ENCODE results near the gene TBCC.
"Not testable (repeated sequence)": the region's sequence is repeated elsewhere in the genome, so short reads cannot be mapped to it uniquely, and the experiment has no call there.

TBCC gene

GRCh38 chr6:42782689-42783176 is 36.8 kb upstream of the TBCC start:
- Histone ChIP-seq H3K9me3 (ENCODE audit: insufficient read depth, low read depth, low read length) (no peaks in the 10 kb centered on the region), H3K27me3 (ENCODE audit: insufficient read depth, low read length) (no peaks in the 10 kb centered on the region), H3K4me3 (ENCODE audit: low read length) (peak overlapping the region; percentile 87), H3K9ac (ENCODE audit: low read depth, low read length) (peak overlapping the region; percentile 99), H3K4me1 (ENCODE audit: insufficient read depth, low read length) (peaks cover 21% of the 10 kb centered on the region; the same call in 1 of the 2 replicates), H3K27ac (ENCODE audit: low read length) (peak overlapping the region; percentile 98), H3K36me3 (ENCODE audit: insufficient read depth, low read depth, low read length) (0 out of 2 replicates have a peak, but pooled peaks cover 4% of the 10 kb centered on the region)

- Histone ChIP-seq H3K27ac (ENCODE audit: low read length) (peak within 1 kb of the TSS; percentile 98), H3K4me1 (ENCODE audit: insufficient read depth, low read length) (peaks cover 20% of the 10 kb centered on the region; the same call in 1 of the 2 replicates), H3K27me3 (ENCODE audit: insufficient read depth, low read length) (no peaks in the 10 kb centered on the region), H3K4me3 (ENCODE audit: low read length) (peak within 1 kb of the TSS; percentile 87), H3K36me3 (ENCODE audit: insufficient read depth, low read depth, low read length) (no peaks in the 10 kb centered on the region), H3K9me3 (ENCODE audit: insufficient read depth, low read depth, low read length) (no peaks in the 10 kb centered on the region), H3K9ac (ENCODE audit: low read depth, low read length) (peak within 1 kb of the TSS; percentile 99)
Observed at GRCh38 chr6:42781796-42782688, 36.1 kb upstream of the TBCC start, which contains the start of gene BICRAL. TSS of gene BICRAL (plus strand) at chr6:42782052. CDS start at chr6:42822023, 39,971 bp downstream.

- Histone ChIP-seq H3K27me3 (ENCODE audit: insufficient read depth, low read length) (no peaks in the 10 kb centered on the region), H3K4me3 (ENCODE audit: low read length) (peak overlapping the region; percentile 87; the same call in 1 of the 2 replicates), H3K27ac (ENCODE audit: low read length) (no peak overlapping the region), H3K9ac (ENCODE audit: low read depth, low read length) (peak overlapping the region; percentile 99; the same call in 1 of the 2 replicates), H3K36me3 (ENCODE audit: insufficient read depth, low read depth, low read length) (no peaks in the 10 kb centered on the region), H3K9me3 (ENCODE audit: insufficient read depth, low read depth, low read length) (no peaks in the 10 kb centered on the region), H3K4me1 (ENCODE audit: insufficient read depth, low read length) (peaks cover 15% of the 10 kb centered on the region; the same call in 1 of the 2 replicates)
Observed at GRCh38 chr6:42781546-42781795, 35.6 kb upstream of the TBCC start.

GRCh38 chr6:42779521-42779920 is 33.6 kb upstream of the TBCC start:
- Histone ChIP-seq H3K4me3 (ENCODE audit: low read length) (no peak overlapping the region), H3K9ac (ENCODE audit: low read depth, low read length) (no peak overlapping the region), H3K9me3 (ENCODE audit: insufficient read depth, low read depth, low read length) (no peaks in the 10 kb centered on the region), H3K4me1 (ENCODE audit: insufficient read depth, low read length) (peaks cover 3% of the 10 kb centered on the region; the same call in 1 of the 2 replicates), H3K36me3 (ENCODE audit: insufficient read depth, low read depth, low read length) (no peaks in the 10 kb centered on the region), H3K27me3 (ENCODE audit: insufficient read depth, low read length) (no peaks in the 10 kb centered on the region), H3K27ac (ENCODE audit: low read length) (no peak overlapping the region)

GRCh38 chr6:42778122-42778521 is 32.2 kb upstream of the TBCC start:
- Histone ChIP-seq H3K4me3 (ENCODE audit: low read length) (no peak overlapping the region), H3K9me3 (ENCODE audit: insufficient read depth, low read depth, low read length) (no peaks in the 10 kb centered on the region), H3K9ac (ENCODE audit: low read depth, low read length) (no peak overlapping the region), H3K27ac (ENCODE audit: low read length) (no peak overlapping the region), H3K4me1 (ENCODE audit: insufficient read depth, low read length) (0 out of 2 replicates have a peak, but pooled peaks cover 3% of the 10 kb centered on the region), H3K36me3 (ENCODE audit: insufficient read depth, low read depth, low read length) (no peaks in the 10 kb centered on the region), H3K27me3 (ENCODE audit: insufficient read depth, low read length) (no peaks in the 10 kb centered on the region)

- no peaks in the 10 kb centered on the region for H3K9me3 ChIP-seq (ENCODE audit: insufficient read depth, low read depth, low read length)
- no peaks in the 10 kb centered on the region for H3K27me3 ChIP-seq (ENCODE audit: insufficient read depth, low read length)
- no peak overlapping the region for H3K9ac ChIP-seq (ENCODE audit: low read depth, low read length)
- no peak overlapping the region for H3K4me3 ChIP-seq (ENCODE audit: low read length)
- peaks cover 6% of the 10 kb centered on the region; the same call in 1 of the 2 replicates for H3K4me1 ChIP-seq (ENCODE audit: insufficient read depth, low read length)
- no peak overlapping the region for H3K27ac ChIP-seq (ENCODE audit: low read length)
- H3K36me3 ChIP-seq (ENCODE audit: insufficient read depth, low read depth, low read length) = no peaks in the 10 kb centered on the region
Observed at GRCh38 chr6:42777126-42777822, 31.4 kb upstream of the TBCC start.

GRCh38 chr6:42774821-42775487 is 29.1 kb upstream of the TBCC start:
- H3K9ac ChIP-seq (ENCODE audit: low read depth, low read length); H3K27ac ChIP-seq (ENCODE audit: low read length); H3K27me3 ChIP-seq (ENCODE audit: insufficient read depth, low read length); H3K36me3 ChIP-seq (ENCODE audit: insufficient read depth, low read depth, low read length); H3K4me3 ChIP-seq (ENCODE audit: low read length); H3K9me3 ChIP-seq (ENCODE audit: insufficient read depth, low read depth, low read length): not testable (repeated sequence)
- peaks cover 12% of the 10 kb centered on the region; the same call in 1 of the 2 replicates for H3K4me1 ChIP-seq (ENCODE audit: insufficient read depth, low read length)

- Histone ChIP-seq H3K4me3 (ENCODE audit: low read length) (no peak overlapping the region), H3K9me3 (ENCODE audit: insufficient read depth, low read depth, low read length) (no peaks in the 10 kb centered on the region), H3K27me3 (ENCODE audit: insufficient read depth, low read length) (no peaks in the 10 kb centered on the region), H3K9ac (ENCODE audit: low read depth, low read length) (no peak overlapping the region), H3K36me3 (ENCODE audit: insufficient read depth, low read depth, low read length) (no peaks in the 10 kb centered on the region), H3K4me1 (ENCODE audit: insufficient read depth, low read length) (peaks cover 12% of the 10 kb centered on the region; the same call in 1 of the 2 replicates), H3K27ac (ENCODE audit: low read length) (no peak overlapping the region)
Observed at GRCh38 chr6:42774201-42774600, 28.3 kb upstream of the TBCC start.

GRCh38 chr6:42771741-42772100 is 25.8 kb upstream of the TBCC start:
- peak overlapping the region; percentile 32; the same call in 1 of the 2 replicates for H3K9ac ChIP-seq (ENCODE audit: low read depth, low read length)
- peak overlapping the region; percentile 27 for H3K4me3 ChIP-seq (ENCODE audit: low read length)

GRCh38 chr6:42769836-42770235 is 23.9 kb upstream of the TBCC start:
- Histone ChIP-seq H3K4me1 (ENCODE audit: insufficient read depth, low read length) (peaks cover 12% of the 10 kb centered on the region; the same call in 1 of the 2 replicates), H3K4me3 (ENCODE audit: low read length) (no peak overlapping the region), H3K36me3 (ENCODE audit: insufficient read depth, low read depth, low read length) (no peaks in the 10 kb centered on the region), H3K9me3 (ENCODE audit: insufficient read depth, low read depth, low read length) (no peaks in the 10 kb centered on the region), H3K27me3 (ENCODE audit: insufficient read depth, low read length) (no peaks in the 10 kb centered on the region), H3K27ac (ENCODE audit: low read length) (no peak overlapping the region), H3K9ac (ENCODE audit: low read depth, low read length) (no peak overlapping the region)

More at GRCh38 chr6:42771741-42772100, 25.8 kb upstream of the TBCC start:
- Histone ChIP-seq H3K36me3 (ENCODE audit: insufficient read depth, low read depth, low read length) (no peaks in the 10 kb centered on the region), H3K27ac (ENCODE audit: low read length) (no peak overlapping the region), H3K9me3 (ENCODE audit: insufficient read depth, low read depth, low read length) (no peaks in the 10 kb centered on the region), H3K27me3 (ENCODE audit: insufficient read depth, low read length) (no peaks in the 10 kb centered on the region), H3K4me1 (ENCODE audit: insufficient read depth, low read length) (peaks cover 12% of the 10 kb centered on the region; the same call in 1 of the 2 replicates)

- Histone ChIP-seq H3K9ac (ENCODE audit: low read depth, low read length) (no peak overlapping the region), H3K27me3 (ENCODE audit: insufficient read depth, low read length) (no peaks in the 10 kb centered on the region), H3K27ac (ENCODE audit: low read length) (no peak overlapping the region), H3K4me3 (ENCODE audit: low read length) (no peak overlapping the region), H3K9me3 (ENCODE audit: insufficient read depth, low read depth, low read length) (no peaks in the 10 kb centered on the region), H3K36me3 (ENCODE audit: insufficient read depth, low read depth, low read length) (no peaks in the 10 kb centered on the region), H3K4me1 (ENCODE audit: insufficient read depth, low read length) (peaks cover 12% of the 10 kb centered on the region; the same call in 1 of the 2 replicates)
Observed at GRCh38 chr6:42769051-42769450, 23.1 kb upstream of the TBCC start.

All from iPS-20b (cell line).